HG03097 (cell line): ENCODE data around the gene BCKDHB.
"Not testable (repeated sequence)": the region's sequence is repeated elsewhere in the genome, so short reads cannot be mapped to it uniquely, and the experiment has no call there.

Source experiments
- ATAC-seq: cut with Tn5 transposase; IDR thresholded peaks from one replicate; pipeline ENCODE4 v1.9.1; 2021; ENCODE audit not compliant: unreplicated experiment, low FRiP score

BCKDHB gene

DNA sequence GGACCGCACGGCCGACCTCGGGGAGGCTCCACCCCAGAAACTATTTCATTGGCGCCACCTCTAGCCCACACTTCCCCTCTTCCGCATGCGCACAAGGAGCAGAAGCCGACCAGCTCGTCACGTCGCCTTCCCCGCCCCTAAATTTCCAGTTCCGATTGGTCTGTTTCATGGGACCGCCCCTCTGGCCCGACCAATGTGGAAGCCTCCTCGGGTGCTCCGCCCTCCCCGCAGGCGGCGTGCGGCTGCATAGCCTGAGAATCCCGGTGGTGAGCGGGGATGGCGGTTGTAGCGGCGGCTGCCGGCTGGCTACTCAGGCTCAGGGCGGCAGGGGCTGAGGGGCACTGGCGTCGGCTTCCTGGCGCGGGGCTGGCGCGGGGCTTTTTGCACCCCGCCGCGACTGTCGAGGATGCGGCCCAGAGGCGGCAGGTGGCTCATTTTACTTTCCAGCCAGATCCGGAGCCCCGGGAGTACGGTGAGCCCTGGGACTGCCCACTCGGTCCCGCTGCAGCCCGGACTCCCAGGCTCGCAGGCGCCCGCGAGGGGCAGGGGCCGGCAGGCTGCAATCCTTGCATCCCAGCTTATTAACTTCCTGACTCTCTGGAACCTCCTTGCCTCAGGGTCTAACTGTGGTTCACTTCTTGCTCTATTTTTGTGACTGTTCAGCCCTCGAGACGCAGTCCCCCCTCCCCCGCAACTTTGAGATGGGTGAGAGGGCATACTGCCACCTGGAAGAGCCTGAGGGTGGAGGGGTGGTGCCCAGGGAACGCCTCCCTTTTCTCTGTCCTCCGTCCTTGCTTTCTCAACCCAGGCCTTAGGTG is at the start of gene BCKDHB:
BCKDHB (plus strand) TSS at position 254 of the 818 bp plus-strand sequence; CDS start at position 277, 23 bp downstream.
- peak; percentile 99 for ATAC-seq

DNA sequence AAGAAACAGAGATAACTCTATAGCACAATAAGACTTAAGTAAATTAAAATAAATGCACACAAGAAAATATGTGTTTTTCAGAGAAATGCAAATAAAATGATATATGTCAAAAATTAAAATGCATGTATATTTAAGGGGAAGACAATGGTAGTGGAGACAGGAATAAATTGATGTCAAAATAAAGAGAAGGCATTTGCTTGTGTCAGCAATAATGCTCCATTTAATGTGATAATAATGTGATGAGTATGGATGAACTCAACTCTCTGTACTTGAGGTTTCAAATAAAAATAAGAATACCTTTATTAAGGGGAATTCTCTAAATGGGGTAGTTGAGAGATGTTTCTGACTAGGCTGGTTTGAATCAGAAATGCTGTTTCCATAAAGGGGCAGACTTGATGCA is 45.7 kb upstream of the BCKDHB start:
- no peak for ATAC-seq

GRCh38 chr6:80068146-80068545 is 38.3 kb upstream of the BCKDHB start:
- ATAC-seq: not testable (repeated sequence)

GRCh38 chr6:80070431-80070830 is 36.0 kb upstream of the BCKDHB start:
- not testable (repeated sequence) for ATAC-seq

GRCh38 chr6:80077067-80077466 is 29.4 kb upstream of the BCKDHB start:
- no peak for ATAC-seq

DNA sequence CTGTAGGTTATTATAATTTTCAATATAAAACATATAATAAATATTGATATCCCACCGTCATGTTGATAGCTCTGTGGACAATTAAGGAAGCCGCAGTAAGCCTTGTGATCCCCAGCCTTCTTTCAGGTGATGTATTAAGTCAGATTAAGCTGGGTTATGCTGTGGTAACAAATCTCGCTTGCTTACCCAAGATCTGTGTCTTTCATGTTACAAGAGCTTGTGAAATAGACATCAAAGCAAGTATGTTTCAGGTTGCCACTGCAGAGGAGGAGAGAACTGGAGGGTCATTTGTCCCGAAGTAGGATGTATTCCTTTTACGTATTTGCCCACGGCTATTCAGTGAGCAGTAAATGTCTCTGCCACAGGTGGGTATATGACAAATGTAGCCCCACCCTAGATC is 17.8 kb upstream of the BCKDHB start:
- no peak for ATAC-seq

GRCh38 chr6:80091506-80091905 is 15.0 kb upstream of the BCKDHB start:
- ATAC-seq: no peak

- peak; percentile 56 for ATAC-seq
These were observed 12.5 kb upstream of the BCKDHB start for GRCh38 chr6:80094017-80094416.

- ATAC-seq: no peak
These were observed 10.9 kb upstream of the BCKDHB start for GRCh38 chr6:80095600-80095999.

DNA sequence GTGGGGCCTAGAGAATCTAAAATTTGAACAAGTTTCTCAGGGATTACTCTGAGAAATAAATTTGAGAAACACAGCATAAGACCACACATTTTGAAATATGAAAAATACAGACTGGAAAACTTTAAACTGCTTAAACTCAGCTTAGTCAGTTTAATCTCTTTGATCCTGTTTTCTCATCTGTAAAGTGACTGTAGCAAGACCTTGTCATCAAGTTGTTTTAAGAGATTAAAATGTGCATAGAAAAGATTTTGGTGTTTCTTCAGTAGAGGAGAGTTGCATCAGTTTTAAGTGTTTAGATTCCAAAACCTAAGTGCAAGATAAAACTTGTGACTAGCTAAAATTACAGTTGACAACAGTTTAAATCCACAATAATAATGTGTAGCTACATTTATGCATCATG is 8.1 kb upstream of the BCKDHB start:
- no peak for ATAC-seq

DNA sequence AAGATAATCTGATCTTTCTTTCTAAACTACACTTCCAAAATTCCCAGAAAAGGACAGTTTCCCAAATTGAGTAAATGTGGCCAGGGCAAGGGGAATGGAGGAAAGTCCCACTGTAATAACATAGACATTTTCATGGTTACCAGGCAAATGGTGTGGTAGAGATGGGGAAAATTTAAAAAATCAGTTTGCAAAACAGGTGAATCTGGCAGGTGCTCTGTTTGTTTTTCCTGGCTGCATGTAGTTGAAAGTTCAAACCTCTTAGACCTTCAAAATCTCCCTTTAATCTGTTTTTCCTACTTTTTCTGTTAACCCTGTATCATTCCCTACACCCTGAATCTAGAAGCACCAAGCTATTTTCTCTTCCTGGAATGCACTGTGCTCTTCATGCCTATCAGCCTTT is 2.0 kb upstream of the BCKDHB start:
- no peak for ATAC-seq

- no peak for ATAC-seq
These were observed 476 bp upstream of the BCKDHB start for GRCh38 chr6:80105972-80106417.

GRCh38 chr6:80122576-80122975 is 16.1 kb downstream of the BCKDHB start:
- not testable (repeated sequence) for ATAC-seq

- ATAC-seq: no peak
These were observed 20.3 kb downstream of the BCKDHB start for GRCh38 chr6:80126657-80127345.

DNA sequence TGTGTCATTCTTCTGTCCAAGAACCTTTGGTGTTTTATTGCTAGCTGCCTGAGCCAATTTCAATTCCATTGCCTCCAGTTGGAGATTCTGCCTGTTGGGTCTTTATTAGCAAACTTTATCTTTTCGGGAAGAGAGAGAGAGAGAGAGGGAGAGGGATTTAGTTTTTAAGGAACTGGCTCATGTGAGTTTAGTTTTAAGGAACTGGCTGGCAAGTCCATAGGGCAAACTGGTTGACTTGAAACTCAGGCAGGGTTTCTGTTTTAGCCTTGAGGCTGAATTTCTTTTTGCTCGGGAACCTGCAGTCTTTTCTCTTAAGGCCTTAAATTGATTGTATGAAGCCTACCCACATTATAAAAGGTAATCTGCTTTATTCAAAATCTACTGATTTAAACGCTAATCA is 23.0 kb downstream of the BCKDHB start:
- ATAC-seq: no peak

- ATAC-seq: no peak
These were observed 26.5 kb downstream of the BCKDHB start for GRCh38 chr6:80133020-80133419.

- ATAC-seq: no peak
These were observed 27.6 kb downstream of the BCKDHB start for GRCh38 chr6:80134065-80134464.

- no peak for ATAC-seq
These were observed 36.1 kb downstream of the BCKDHB start for GRCh38 chr6:80142586-80142985.

DNA sequence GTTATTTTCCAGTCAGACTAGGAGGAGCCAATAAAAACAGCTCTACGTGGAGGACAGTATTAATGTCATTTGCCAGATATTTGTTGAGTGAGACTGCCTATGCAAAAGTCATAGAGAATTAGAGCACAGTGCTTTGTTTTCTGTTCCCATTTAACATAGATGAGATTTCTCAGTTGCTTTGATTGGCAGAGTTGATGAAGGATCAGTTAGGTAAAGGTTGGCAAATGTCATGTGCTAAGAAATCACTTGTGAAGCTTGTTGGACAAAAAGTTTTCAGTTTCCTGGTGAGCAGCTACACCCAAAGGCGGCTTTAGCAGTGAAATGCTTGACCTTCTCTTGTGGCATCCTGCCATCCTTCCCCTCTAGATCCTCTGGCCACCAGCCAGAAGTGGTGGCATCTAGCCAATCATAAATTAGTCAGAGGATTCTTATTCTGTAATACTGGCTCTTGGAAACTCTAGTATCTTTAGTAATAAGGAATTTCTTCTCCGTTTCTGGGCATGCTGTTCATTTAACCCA is 37.0 kb downstream of the BCKDHB start:
- ATAC-seq: no peak

GRCh38 chr6:80144753-80145315 is 38.4 kb downstream of the BCKDHB start:
- no peak for ATAC-seq

DNA sequence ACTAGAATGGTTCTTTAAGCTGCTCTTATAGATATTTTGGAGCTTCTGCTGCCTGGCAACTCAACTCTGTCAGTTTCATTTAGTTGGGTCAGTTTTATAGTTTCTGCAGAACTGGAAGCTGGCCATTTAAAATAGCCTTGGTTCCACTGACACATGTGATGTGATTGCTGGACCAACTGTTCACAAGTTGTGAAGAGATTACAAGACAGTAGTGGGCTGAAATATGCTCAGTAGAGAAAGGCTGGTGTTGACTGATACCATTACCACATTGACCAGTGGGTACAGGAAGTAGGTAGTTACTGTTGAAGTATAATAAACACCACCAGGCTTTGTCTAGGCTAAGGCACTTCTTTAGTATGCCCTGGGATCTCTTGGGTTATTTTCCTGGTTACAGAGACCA is 39.0 kb downstream of the BCKDHB start:
- no peak for ATAC-seq
